GM21723 (cell line): Measurements from ENCODE around the gene RPA3.
A peak's percentile ranks its signal among the peaks of the same experiment; 100 is the strongest.

ENCODE experiments used
- ATAC-seq: cut with Tn5 transposase; IDR thresholded peaks from one replicate; pipeline ENCODE4 v1.9.1; 2021; ENCODE audit warnings: mild to moderate bottlenecking, moderate library complexity; ENCODE audit not compliant: unreplicated experiment

The RPA3 gene

GRCh38 chr7:7654964-7655715, 63.3 kb downstream of the RPA3 start:
- no peak for ATAC-seq

- ATAC-seq: no peak
Measured at GRCh38 chr7:7653593-7654187, 64.7 kb downstream of the RPA3 start.

- ATAC-seq: no peak
Measured at GRCh38 chr7:7652798-7653540, 65.4 kb downstream of the RPA3 start.

- ATAC-seq: no peak
Measured at GRCh38 chr7:7651479-7651878, 66.9 kb downstream of the RPA3 start.

- ATAC-seq: no peak
Measured at GRCh38 chr7:7650682-7651206, 67.7 kb downstream of the RPA3 start.

- no peak for ATAC-seq
Measured at GRCh38 chr7:7647495-7648036, 70.8 kb downstream of the RPA3 start.

GRCh38 chr7:7642081-7642480, 76.3 kb downstream of the RPA3 start:
- ATAC-seq: no peak

GRCh38 chr7:7641129-7641663, 77.2 kb downstream of the RPA3 start:
- ATAC-seq: peak; percentile 16

- ATAC-seq: peak; percentile 99
Measured at GRCh38 chr7:7640221-7641128, 77.9 kb downstream of the RPA3 start, which contains the start of gene UMAD1. Gene UMAD1, plus strand, starts transcription at chr7:7640752. Its CDS starts 32,620 bp downstream, at chr7:7673372.

- ATAC-seq: peak; percentile 27
Measured at GRCh38 chr7:7639847-7640220, 78.6 kb downstream of the RPA3 start.

GRCh38 chr7:7639421-7639820, 79.0 kb downstream of the RPA3 start:
- no peak for ATAC-seq

- no peak for ATAC-seq
Measured at GRCh38 chr7:7630626-7631329, 87.6 kb downstream of the RPA3 start.

- no peak for ATAC-seq
Measured at GRCh38 chr7:7628476-7628875, 89.9 kb downstream of the RPA3 start.

- ATAC-seq: no peak
Measured at GRCh38 chr7:7620644-7621210, 97.7 kb downstream of the RPA3 start.

- no peak for ATAC-seq
Measured at GRCh38 chr7:7620236-7620635, 98.2 kb downstream of the RPA3 start.

- no peak for ATAC-seq
Measured at GRCh38 chr7:7618410-7618809, 100.0 kb downstream of the RPA3 start.

GRCh38 chr7:7617550-7617949, 100.9 kb downstream of the RPA3 start:
- no peak for ATAC-seq

GRCh38 chr7:7614018-7614741, 104.2 kb downstream of the RPA3 start:
- no peak for ATAC-seq
